ENCODE measurements around the gene G3BP2.

DNA sequence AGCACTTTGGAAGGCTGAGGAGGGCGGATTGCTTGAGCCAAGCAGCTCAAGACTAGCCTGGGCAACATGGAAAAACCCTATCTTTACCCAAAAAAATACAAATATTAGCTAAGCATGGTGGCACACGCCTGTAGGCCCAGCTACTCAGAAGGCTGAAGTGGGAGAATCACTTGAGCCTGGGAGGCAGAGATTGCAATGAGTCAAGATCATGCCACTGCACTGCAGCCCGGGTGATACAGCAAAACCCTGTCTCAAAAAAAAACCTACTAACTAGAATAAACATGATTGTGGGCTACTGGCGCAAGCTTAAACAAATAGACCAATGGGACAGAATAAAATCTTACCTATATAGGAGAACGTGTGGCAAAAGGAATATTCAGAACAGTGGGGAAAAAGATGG lies 50.2 kb downstream of the G3BP2 start:
- TF ChIP-seq YY1 (IDR thresholded peaks at IDR 0.05) (no peak), RAD21 (IDR thresholded peaks at IDR 0.05) (no peak)
- TF ChIP-seq, protein P1, sequence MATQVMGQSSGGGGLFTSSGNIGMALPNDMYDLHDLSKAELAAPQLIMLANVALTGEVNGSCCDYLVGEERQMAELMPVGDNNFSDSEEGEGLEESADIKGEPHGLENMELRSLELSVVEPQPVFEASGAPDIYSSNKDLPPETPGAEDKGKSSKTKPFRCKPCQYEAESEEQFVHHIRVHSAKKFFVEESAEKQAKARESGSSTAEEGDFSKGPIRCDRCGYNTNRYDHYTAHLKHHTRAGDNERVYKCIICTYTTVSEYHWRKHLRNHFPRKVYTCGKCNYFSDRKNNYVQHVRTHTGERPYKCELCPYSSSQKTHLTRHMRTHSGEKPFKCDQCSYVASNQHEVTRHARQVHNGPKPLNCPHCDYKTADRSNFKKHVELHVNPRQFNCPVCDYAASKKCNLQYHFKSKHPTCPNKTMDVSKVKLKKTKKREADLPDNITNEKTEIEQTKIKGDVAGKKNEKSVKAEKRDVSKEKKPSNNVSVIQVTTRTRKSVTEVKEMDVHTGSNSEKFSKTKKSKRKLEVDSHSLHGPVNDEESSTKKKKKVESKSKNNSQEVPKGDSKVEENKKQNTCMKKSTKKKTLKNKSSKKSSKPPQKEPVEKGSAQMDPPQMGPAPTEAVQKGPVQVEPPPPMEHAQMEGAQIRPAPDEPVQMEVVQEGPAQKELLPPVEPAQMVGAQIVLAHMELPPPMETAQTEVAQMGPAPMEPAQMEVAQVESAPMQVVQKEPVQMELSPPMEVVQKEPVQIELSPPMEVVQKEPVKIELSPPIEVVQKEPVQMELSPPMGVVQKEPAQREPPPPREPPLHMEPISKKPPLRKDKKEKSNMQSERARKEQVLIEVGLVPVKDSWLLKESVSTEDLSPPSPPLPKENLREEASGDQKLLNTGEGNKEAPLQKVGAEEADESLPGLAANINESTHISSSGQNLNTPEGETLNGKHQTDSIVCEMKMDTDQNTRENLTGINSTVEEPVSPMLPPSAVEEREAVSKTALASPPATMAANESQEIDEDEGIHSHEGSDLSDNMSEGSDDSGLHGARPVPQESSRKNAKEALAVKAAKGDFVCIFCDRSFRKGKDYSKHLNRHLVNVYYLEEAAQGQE (IDR thresholded peaks at IDR 0.05): no peak
